Heart left ventricle (tissue), 16 donors: Measurements from ENCODE around the gene SMDT1. TPM values are rescaled to one million over a fixed set of nuclear protein-coding genes. Genes with fewer than 3 reads are reported as not detected.

Experiments used
- ATAC-seq, 4 donors: fragments of 200-7000 bp; cut with Tn5 transposase; one replicate each; pipeline ENCODE4 v1.9.1; 2020 to 2022; ENCODE audit warnings: moderate library complexity in 4 of 4, mild to moderate bottlenecking in 3 of 4, moderate number of reproducible peaks in 1 of 4
- DNase-seq, 5 donors: peaks; one replicate each; pipeline ENCODE4 v3.0.0-alpha.2; 2020
- H3K27ac ChIP-seq, 12 donors: fragments of 200-600 bp; sonication (generic) in 4 of 12; one replicate each; pipeline versions ENCODE4 v1.5.0 to v1.8.0; 2016 to 2022; ENCODE audit warnings: mild to moderate bottlenecking in 2 of 12
- H3K27me3 ChIP-seq, 9 donors: fragments of 200-600 bp; sonication (generic) in 2 of 9; one replicate each; pipeline versions ENCODE4 v1.5.1 to v1.8.0; 2016 to 2022; ENCODE audit warnings: mild to moderate bottlenecking in 3 of 9
- H3K36me3 ChIP-seq, 9 donors: fragments of 200-600 bp; sonication (generic) in 2 of 9; one replicate each; pipeline versions ENCODE4 v1.5.0 to v1.8.0; 2018 to 2022; ENCODE audit warnings: mild to moderate bottlenecking in 2 of 9
- H3K4me1 ChIP-seq, 12 donors: fragments of 200-600 bp; sonication (generic) in 4 of 12; one replicate each; pipeline versions ENCODE4 v1.5.0 to v1.8.0; 2016 to 2022; ENCODE audit warnings: mild to moderate bottlenecking in 3 of 12
- H3K4me3 ChIP-seq, 12 donors: fragments of 200-600 bp; sonication (generic) in 4 of 12; one replicate each; pipeline versions ENCODE4 v1.5.0 to v1.8.0; 2017 to 2022; ENCODE audit warnings: mild to moderate bottlenecking in 9 of 12, moderate library complexity in 4 of 12
- H3K9me3 ChIP-seq, 12 donors: fragments of 200-600 bp; sonication (generic) in 4 of 12; one replicate each; pipeline versions ENCODE4 v1.5.0 to v1.8.0; 2016 to 2022; ENCODE audit warnings: mild to moderate bottlenecking in 1 of 12
- POLR2A ChIP-seq, 2 donors: fragments of 450-650 bp; IDR thresholded peaks; one replicate each; pipeline ENCODE4 v1.6.1; 2017; ENCODE audit warnings: antibody characterized with exemption in 2 of 2, mild to moderate bottlenecking in 2 of 2, moderate library complexity in 2 of 2
- WGBS, 4 donors: extraction: QIAGEN DNeasy Blood & Tissue Kit in 2 of 4; methylation state at CpG; one replicate each; pipeline versions ENCODE4 v1.1.5 to v1.1.7; 2013 to 2018; 5-methylcytosine and 5-hydroxymethylcytosine counted together
- intact Hi-C, 10 donors: fragments of 100-400 bp; cut with DNase I; formaldehyde crosslinking; loops; one replicate each; pipeline versions ENCODE4 v1.11.1 to v1.14.2; 2022
- polyA plus RNA-seq, 2 donors: library from polyadenylated mRNA; stranded (reverse); fragments of 200-250 nt; gene quantifications; one replicate each; pipeline ENCODE4 v1.2.3, GENCODE V29; 2013
- total RNA-seq, 9 donors: library from RNA; depleted of rRNA in 2 of 9; stranded (reverse); fragments of >200 nt in 2 of 9; fragmentation: NEBNext Ultra II Directional in 3 of 9; extraction: Animal tissue kit (Norgen Biotek cat#: 25700) in 3 of 9; gene quantifications; one replicate each; pipeline versions ENCODE4 v1.1.0 to v1.2.4, GENCODE V29; 2016 to 2023
- TF ChIP-seq, protein P1 (sequence below), 12 donors: fragments of 200-600 bp; sonication (generic) in 4 of 12; IDR thresholded peaks; one replicate each; pipeline versions ENCODE4 v1.5.0 to v1.8.0; 2018 to 2022; ENCODE audit warnings: antibody characterized with exemption in 12 of 12, mild to moderate bottlenecking in 5 of 12
- donor health status: ischemic (EF 13 %, LVEDD 7.1; RV severe dilation, severe dysfunction).
- donor health status: healthy with polysubstance abuse.
- donor health status: DM: no; HTN: yes; CAD: no.
- donor health status: DM: no; HTN: no; CAD: no.
- donor health status: ischemic (EF 25% LVEDD 6.9; RV normal size, moderate dysfunction).
- donor health status: ischemic (EF 25% LVEDD 5.7; RV mildly dilated, moderate dysfunction).
- donor health status: healthy.
- donor health status: DM: yes; HTN: yes; CAD: no.
- donor health status: ischemic (EF 35%, LVEDD 5.7; RV mildly dilated, moderate dysfunction).
- donor health status: nonischemic (EF 11% LVEDD 7.7; RV severe dilation, severe dysfunction).
- donor health status: DM: yes; HTN: yes; CAD: no.
- donor health status: PGD.
- donor health status: ischemic (EF 29% LVEDD 5.4; RV normal size, mild dysfunction).
- donor health status: nonischemic (EF 23%, LVEDD 6.1; RV moderate dilation, normal function).

The SMDT1 gene
- total and polyA plus RNA-seq, 11 donors: 15.3 to 235 (median 117) TPM

DNA sequence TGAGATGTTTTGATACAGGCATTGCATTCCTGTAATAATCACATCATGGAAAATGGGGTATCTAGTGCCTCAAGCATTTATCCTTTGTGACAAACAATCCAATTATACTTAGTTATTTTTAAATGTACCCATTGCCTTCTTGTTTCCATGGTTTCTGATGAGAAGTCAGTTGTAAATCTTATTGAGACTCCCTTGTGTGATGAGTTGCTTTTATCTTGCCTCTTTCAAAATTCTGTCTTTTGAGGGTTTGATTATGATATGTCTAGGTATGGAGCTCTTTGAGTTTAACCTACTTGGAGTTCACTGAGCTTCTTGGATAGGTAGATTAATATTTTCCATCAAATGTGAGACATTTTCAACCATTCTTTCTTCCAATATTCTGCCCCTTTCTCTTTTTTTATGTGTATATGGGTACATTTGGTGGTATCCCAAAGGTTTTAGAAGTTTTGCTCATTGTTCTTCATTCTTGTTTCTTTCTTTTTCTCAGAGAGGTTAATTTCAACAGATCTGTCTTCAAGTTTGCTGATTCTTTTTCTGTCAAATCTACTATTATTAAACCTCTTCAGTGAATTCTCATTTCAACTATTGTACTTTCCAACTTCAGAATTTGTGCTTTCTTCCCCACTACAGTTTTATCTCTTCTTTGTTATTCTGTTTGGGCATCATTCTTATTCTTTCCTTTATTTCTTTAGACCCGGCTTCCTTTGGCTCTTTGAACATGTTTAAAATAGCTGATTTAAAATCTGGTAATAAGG is 22.6 kb upstream of the SMDT1 start:
- TF ChIP-seq POLR2A (IDR thresholded peaks at IDR 0.05): no peak
- TF ChIP-seq, protein P1, sequence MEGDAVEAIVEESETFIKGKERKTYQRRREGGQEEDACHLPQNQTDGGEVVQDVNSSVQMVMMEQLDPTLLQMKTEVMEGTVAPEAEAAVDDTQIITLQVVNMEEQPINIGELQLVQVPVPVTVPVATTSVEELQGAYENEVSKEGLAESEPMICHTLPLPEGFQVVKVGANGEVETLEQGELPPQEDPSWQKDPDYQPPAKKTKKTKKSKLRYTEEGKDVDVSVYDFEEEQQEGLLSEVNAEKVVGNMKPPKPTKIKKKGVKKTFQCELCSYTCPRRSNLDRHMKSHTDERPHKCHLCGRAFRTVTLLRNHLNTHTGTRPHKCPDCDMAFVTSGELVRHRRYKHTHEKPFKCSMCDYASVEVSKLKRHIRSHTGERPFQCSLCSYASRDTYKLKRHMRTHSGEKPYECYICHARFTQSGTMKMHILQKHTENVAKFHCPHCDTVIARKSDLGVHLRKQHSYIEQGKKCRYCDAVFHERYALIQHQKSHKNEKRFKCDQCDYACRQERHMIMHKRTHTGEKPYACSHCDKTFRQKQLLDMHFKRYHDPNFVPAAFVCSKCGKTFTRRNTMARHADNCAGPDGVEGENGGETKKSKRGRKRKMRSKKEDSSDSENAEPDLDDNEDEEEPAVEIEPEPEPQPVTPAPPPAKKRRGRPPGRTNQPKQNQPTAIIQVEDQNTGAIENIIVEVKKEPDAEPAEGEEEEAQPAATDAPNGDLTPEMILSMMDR (IDR thresholded peaks at IDR 0.05): no peak
- H3K27ac ChIP-seq: no peak overlapping the region
- H3K27me3 ChIP-seq: no peaks in the 10 kb centered on the region
- ATAC-seq (no peak), DNase-seq (no peak)
- peaks cover 0 to 39% (median 26%) of the 10 kb centered on the region in 9 donors for H3K36me3 ChIP-seq
- WGBS, 4 donors: 97 to 98% (median 98%) methylated on average over 1 of the region's 1 CpG
- peaks cover 0 to 21% (median 11%) of the 10 kb centered on the region in 12 donors for H3K9me3 ChIP-seq
- no peaks in the 10 kb centered on the region for H3K4me1 ChIP-seq
- intact Hi-C loops: no loop called here
- no peak overlapping the region for H3K4me3 ChIP-seq

DNA sequence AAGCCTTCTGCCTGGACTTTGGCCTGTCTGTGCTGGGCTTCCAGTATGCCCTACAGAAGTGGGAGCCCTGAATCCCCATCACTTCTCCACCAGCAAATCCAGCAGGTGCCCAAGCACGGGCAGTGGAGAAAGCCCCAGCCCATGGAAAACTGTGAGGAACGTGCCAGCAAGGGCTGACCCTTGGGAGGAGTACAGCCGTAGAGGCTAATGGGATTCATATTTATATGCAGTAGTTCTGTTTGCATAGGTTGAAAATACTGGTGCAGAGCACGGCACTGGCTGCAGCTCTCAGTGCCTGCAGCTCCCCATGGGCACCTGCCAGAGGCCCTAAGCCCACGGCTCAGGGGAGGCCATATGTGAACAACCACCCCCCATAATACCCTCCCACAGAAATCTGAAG is 19.0 kb upstream of the SMDT1 start:
- no peak for DNase-seq
- no peak overlapping the region for H3K4me3 ChIP-seq
- peaks cover 0 to 21% (median 11%) of the 10 kb centered on the region in 12 donors for H3K9me3 ChIP-seq
- no peak for ATAC-seq
- TF ChIP-seq, protein P1 (IDR thresholded peaks at IDR 0.05): no peak
- TF ChIP-seq POLR2A (IDR thresholded peaks at IDR 0.05): no peak
- no peak overlapping the region for H3K27ac ChIP-seq
- peaks cover 0 to 70% (median 48%) of the 10 kb centered on the region in 9 donors for H3K36me3 ChIP-seq
- 89 to 100% (median 97%) methylated on average over 5 of the region's 5 CpGs for WGBS, 4 donors
- no peaks in the 10 kb centered on the region for H3K4me1 ChIP-seq
- intact Hi-C loops: loop anchor here in 1 of 10 donors (10.0 kb wide), 1 partner anchor 56 kb away; no protein-coding TSS in a partner anchor
- H3K27me3 ChIP-seq: no peaks in the 10 kb centered on the region

DNA sequence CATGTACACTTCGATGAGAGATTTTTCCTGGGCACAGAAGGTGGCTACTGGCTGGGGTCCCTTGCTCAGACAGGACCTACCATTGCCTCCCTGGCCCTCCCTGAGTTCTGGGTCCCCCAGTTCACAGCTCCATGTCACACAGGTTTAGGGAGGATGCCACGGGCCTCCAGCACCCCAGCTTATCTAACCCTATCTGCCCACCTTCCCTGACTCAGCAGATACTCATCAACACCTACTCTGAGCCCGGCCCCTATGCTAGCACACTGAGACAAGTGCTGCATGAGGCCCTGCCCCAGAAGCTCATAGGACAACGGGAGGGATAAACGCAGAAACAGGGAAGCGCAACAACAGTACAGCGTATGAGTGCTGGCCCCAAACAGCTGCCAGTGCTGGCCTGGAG is 18.5 kb upstream of the SMDT1 start:
- no peaks in the 10 kb centered on the region for H3K27me3 ChIP-seq
- TF ChIP-seq, protein P1 (IDR thresholded peaks at IDR 0.05): no peak
- TF ChIP-seq POLR2A (IDR thresholded peaks at IDR 0.05): no peak
- H3K36me3 ChIP-seq: peaks cover 0 to 75% (median 51%) of the 10 kb centered on the region in 9 donors
- intact Hi-C loops: loop anchor here in 1 of 10 donors (10.0 kb wide), 1 partner anchor 56 kb away; no protein-coding TSS in a partner anchor
- H3K27ac ChIP-seq: no peak overlapping the region
- 90 to 97% (median 95%) methylated on average over 7 of the region's 7 CpGs for WGBS, 4 donors
- ATAC-seq (no peak), DNase-seq (no peak)
- H3K4me1 ChIP-seq: no peaks in the 10 kb centered on the region
- H3K9me3 ChIP-seq: peaks cover 0 to 16% (median 11%) of the 10 kb centered on the region in 12 donors
- no peak overlapping the region for H3K4me3 ChIP-seq

DNA sequence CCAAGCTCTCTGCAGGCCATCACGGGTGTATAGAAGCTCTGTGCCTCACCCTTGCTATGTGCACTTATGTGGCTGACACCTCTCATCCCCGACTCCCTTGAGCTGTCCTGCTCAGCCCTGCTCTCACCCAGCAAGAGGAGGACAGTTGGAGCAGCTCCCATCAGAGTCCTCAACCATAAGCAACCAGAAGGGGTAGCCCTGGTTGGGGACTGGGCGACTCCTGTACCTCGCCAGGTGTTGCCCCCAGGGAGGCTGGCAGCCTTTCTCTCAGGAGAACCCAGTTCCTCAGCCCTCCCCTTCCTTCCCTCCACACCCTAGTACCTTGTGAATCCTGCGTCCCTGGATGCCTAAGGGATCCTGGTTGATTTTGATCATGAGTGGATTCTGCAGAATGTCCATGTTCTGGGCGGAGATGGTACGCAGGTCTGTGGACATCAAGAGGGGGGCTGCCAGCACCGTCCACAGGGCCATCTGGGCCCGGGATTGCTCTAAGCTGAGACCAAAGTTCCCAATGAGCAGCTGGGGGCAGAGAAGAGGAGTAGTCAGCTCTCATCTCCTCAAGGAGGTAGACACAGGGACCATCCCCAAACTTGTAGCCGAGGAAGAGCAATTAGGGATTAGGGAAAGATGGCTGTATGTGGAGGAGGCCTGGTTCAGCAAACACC is 16.9 kb upstream of the SMDT1 start:
- Histone ChIP-seq H3K9me3 (peaks cover 0 to under 1% (median 0%) of the 10 kb centered on the region in 12 donors), H3K36me3 (peaks cover 0 to 91% (median 62%) of the 10 kb centered on the region in 9 donors), H3K4me3 (no peak overlapping the region), H3K27ac (no peak overlapping the region), H3K4me1 (no peaks in the 10 kb centered on the region), H3K27me3 (no peaks in the 10 kb centered on the region)
- WGBS, 4 donors: 92 to 99% (median 96%) methylated on average over 6 to 10 of the region's 10 CpGs
- intact Hi-C loops: loop anchor here in 1 of 10 donors (10.0 kb wide), 1 partner anchor 58 kb away; no protein-coding TSS in a partner anchor
- DNase-seq: no peak
- no peak for ATAC-seq
- no peak for TF ChIP-seq POLR2A (IDR thresholded peaks at IDR 0.05)
- TF ChIP-seq, protein P1 (IDR thresholded peaks at IDR 0.05): no peak
